ENCODE measurements around the gene PCDHA1. TPM values are rescaled to one million over a fixed set of nuclear protein-coding genes. Genes with fewer than 3 reads are reported as not detected.
"Not testable (repeated sequence)": the region's sequence is repeated elsewhere in the genome, so short reads cannot be mapped to it uniquely, and the experiment has no call there.

Gene PCDHA1
- total RNA-seq, 1 donor from 2014 or later: not detected

DNA sequence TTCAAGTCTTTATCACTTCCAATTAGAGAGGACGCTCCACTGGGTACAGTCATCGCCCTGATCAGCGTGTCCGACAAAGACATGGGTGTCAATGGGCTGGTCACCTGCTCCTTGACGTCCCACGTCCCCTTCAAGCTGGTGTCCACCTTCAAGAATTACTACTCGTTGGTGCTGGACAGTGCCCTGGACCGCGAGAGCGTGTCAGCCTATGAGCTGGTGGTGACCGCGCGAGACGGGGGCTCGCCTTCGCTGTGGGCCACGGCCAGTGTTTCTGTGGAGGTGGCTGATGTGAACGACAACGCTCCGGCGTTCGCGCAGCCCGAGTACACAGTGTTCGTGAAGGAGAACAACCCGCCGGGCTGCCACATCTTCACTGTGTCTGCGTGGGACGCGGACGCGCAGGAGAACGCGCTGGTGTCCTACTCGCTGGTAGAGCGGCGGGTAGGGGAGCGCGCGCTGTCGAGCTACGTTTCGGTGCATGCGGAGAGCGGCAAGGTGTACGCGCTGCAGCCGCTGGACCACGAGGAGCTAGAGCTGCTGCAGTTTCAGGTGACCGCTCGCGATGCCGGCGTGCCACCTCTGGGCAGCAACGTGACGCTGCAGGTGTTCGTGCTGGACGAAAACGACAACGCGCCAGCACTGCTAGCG lies 22.4 kb downstream of the PCDHA1 start:
- DNase-seq: not testable (repeated sequence)

DNA sequence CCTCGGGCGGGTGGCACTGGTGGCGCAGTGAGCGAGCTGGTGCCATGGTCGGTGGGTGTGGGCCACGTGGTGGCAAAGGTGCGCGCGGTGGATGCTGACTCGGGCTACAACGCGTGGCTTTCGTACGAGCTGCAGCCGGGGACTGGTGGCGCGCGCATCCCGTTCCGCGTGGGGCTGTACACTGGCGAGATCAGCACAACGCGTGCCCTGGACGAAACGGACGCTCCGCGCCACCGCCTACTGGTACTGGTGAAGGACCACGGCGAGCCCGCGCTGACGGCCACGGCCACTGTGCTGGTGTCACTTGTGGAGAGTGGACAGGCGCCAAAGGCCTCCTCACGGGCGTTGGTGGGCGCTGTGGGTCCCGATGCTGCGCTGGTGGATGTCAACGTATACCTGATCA lies 22.9 kb downstream of the PCDHA1 start:
- DNase-seq: no peak

DNA sequence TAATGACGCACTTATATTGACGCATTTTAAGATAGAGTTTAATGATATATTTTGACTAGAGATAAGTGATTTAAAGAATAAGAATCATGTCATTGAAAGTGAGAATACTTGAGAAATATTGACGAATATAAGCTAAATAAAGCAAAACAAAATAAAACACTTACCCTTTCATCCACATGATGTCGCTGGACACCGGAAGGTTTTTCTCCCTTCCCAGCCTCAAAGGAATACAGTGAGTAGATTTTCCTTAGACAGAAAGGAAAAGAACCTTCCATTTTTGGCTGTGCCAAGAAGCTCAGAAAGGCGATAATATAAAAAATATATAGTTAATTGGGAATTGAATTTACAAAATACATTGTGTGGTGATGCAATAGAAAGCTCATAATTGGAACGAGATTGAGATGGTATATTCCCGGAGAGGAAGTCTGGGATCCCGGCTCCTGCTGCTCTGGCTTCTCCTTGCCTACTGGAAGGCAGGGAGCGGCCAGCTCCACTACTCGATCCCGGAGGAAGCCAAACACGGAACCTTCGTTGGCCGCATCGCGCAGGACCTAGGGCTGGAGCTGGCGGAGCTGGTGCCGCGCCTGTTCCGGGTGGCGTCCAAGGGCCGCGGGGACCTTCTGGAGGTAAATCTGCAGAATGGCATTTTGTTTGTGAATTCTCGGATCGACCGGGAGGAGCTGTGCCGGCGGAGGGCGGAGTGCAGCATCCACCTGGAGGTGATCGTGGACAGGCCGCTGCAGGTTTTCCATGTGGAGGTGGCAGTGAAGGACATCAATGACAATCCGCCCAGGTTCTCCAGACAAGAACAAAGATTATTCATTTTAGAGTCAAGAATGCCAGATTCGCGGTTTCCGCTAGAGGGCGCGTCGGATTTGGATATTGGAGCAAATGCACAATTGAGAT lies 35.7 kb downstream of the PCDHA1 start, which contains the start of gene PCDHA5:
TSS of gene PCDHA5 (plus strand) at position 239 of the 906 bp plus-strand sequence.
- DNase-seq: no peak

DNA sequence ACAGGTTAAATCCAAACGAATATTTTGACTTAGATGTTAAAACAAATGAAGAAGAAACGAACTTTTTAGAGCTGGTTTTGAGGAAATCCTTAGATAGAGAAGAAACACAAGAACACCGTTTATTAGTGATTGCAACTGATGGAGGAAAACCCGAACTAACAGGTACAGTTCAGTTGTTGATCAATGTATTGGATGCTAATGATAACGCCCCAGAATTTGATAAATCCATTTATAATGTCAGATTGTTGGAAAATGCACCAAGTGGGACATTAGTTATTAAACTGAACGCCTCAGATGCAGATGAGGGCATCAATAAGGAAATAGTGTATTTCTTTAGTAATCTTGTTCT lies 36.3 kb downstream of the PCDHA1 start:
- no peak for DNase-seq

DNA sequence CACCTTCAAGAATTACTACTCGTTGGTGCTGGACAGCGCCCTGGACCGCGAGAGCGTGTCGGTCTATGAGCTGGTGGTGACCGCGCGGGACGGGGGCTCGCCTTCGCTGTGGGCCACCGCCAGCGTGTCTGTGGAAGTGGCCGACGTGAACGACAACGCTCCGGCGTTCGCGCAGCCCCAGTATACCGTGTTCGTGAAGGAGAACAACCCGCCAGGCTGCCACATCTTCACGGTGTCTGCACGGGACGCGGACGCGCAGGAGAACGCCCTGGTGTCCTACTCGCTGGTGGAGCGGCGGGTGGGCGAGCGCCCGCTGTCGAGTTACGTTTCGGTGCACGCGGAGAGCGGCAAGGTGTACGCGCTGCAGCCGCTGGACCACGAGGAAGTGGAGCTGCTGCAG lies 37.0 kb downstream of the PCDHA1 start:
- not testable (repeated sequence) for DNase-seq

DNA sequence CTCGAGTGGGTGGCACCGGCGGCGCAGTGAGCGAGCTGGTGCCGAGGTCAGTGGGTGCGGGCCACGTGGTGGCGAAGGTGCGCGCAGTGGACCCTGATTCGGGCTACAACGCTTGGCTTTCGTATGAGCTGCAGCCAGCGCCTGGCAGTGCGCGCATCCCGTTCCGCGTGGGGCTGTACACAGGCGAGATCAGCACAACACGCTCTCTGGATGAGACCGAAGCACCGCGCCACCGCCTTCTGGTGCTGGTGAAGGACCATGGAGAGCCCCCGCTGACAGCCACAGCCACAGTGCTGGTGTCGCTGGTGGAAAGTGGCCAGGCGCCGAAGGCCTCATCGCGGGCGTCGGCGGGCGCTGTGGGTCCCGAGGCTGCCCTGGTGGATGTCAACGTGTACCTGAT lies 37.5 kb downstream of the PCDHA1 start:
- no peak for DNase-seq

DNA sequence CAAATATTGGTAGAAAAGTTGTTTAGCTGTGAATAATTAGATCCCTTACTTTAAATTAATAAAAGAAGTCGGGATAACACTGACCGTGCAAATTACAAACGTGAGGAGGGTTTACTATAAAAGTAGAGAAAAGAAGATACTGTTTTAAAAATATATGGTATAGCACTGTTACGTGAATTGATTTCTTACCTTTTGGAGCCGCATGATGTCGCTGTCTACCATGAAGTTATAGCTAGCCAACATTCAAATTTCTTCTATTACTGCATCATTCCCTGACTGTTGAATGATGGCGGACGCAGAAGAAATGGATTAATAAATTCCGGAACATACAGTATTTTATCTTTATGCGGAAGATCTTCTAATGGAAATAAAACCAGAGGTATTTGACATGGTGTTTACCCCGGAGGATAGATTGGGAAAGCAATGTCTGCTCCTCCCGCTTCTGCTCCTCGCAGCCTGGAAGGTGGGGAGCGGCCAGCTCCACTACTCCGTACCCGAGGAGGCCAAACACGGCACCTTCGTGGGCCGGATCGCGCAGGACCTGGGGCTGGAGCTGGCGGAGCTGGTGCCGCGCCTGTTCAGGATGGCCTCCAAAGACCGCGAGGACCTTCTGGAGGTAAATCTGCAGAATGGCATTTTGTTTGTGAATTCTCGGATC lies 41.9 kb downstream of the PCDHA1 start, which contains the start of gene PCDHA6:
TSS of gene PCDHA6 (plus strand) at position 257 of the 658 bp plus-strand sequence. CDS start at position 389, 132 bp downstream.
- no peak for DNase-seq

DNA sequence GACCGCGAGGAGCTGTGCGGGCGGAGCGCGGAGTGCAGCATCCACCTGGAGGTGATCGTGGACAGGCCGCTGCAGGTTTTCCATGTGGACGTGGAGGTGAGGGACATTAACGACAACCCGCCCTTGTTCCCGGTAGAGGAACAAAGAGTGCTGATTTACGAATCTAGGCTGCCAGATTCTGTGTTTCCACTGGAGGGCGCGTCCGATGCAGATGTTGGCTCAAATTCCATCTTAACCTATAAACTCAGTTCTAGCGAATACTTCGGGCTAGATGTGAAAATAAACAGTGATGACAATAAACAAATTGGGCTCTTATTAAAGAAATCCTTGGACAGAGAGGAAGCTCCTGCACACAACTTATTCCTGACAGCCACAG lies 42.4 kb downstream of the PCDHA1 start:
- no peak for DNase-seq

DNA sequence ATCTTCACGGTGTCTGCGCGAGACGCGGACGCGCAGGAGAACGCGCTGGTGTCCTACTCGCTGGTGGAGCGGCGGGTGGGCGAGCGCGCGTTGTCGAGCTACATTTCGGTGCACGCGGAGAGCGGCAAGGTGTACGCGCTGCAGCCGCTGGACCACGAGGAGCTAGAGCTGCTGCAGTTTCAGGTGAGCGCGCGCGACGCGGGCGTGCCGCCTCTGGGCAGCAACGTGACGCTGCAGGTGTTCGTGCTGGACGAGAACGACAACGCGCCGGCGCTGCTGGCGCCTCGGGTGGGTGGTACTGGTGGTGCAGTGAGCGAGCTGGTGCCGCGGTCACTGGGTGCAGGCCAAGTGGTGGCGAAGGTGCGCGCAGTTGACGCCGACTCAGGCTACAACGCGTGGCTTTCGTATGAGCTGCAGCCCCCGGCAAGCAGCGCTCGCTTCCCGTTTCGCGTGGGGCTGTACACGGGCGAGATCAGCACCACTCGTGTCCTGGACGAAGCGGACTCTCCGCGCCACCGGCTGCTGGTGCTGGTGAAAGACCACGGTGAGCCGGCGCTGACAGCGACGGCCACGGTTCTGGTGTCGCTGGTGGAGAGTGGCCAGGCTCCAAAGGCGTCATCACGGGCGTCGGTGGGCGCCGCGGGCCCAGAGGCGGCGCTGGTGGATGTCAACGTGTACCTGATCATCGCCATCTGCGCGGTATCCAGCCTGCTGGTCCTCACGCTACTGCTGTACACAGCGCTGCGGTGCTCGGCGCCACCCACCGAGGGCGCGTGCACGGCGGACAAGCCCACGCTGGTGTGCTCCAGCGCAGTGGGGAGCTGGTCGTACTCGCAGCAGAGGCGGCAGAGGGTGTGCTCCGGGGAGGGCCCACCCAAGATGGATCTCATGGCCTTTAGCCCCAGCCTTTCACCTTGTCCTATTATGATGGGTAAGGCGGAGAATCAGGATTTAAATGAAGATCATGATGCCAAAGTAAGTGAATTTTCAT lies 43.9 kb downstream of the PCDHA1 start:
- not testable (repeated sequence) for DNase-seq

DNA sequence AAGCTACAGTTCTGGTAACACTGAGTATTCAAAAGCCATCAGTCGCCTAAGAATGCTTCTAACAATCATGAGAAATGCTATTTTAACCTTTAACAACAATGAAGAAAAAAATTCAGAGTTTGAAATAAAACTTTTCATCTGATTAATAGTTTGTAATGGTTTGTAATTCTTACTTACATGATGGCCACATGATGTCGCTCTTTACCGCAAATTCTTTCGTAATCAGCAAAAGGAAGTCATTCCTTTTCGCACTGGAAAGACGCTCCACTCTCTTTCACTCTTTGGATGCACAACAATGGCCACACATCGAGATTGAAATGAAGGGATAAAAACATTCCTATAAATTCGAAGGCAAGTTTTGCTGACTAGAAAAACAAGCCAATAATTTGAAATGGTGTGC lies 48.1 kb downstream of the PCDHA1 start, which contains the start of gene PCDHA7:
TSS of gene PCDHA7 (plus strand) at position 277 of the 400 bp plus-strand sequence. CDS start at position 392, 115 bp downstream.
- no peak for DNase-seq

DNA sequence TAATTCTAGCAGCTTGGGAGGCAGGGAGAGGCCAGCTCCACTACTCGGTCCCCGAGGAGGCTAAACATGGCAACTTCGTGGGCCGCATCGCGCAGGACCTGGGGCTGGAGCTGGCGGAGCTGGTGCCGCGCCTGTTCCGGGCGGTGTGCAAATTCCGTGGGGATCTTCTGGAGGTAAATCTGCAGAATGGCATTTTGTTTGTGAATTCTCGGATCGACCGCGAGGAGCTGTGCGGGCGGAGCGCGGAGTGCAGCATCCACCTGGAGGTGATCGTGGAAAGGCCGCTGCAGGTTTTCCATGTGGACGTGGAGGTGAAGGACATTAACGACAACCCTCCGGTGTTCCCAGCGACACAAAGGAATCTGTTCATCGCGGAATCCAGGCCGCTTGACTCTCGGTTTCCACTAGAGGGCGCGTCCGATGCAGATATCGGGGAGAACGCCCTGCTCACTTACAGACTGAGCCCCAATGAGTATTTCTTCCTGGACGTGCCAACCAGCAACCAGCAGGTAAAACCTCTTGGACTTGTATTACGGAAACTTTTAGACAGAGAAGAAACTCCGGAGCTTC lies 48.6 kb downstream of the PCDHA1 start:
- DNase-seq: not testable (repeated sequence)

DNA sequence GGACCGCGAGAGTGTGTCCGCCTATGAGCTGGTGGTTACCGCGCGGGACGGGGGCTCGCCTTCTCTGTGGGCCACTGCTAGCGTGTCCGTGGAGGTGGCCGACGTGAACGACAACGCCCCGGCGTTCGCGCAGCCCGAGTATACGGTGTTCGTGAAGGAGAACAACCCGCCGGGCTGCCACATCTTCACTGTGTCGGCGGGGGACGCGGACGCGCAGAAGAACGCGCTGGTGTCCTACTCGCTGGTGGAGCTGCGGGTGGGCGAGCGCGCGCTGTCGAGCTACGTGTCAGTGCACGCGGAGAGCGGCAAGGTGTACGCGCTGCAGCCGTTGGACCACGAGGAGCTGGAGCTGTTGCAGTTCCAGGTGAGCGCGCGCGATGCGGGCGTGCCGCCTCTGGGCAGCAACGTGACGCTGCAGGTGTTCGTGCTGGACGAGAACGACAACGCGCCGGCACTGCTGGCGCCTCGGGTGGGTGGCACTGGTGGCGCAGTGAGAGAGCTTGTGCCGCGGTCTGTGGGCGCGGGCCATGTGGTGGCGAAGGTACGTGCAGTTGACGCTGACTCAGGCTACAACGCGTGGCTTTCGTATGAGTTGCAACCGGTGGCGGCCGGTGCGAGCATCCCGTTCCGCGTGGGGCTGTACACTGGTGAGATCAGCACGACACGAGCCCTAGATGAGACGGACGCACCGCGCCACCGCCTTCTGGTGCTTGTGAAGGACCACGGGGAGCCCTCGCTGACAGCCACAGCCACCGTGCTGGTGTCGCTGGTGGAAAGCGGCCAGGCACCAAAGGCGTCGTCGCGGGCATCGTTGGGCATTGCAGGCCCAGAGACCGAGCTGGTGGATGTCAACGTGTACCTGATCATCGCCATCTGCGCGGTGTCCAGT lies 49.9 kb downstream of the PCDHA1 start:
- no peak for DNase-seq

DNA sequence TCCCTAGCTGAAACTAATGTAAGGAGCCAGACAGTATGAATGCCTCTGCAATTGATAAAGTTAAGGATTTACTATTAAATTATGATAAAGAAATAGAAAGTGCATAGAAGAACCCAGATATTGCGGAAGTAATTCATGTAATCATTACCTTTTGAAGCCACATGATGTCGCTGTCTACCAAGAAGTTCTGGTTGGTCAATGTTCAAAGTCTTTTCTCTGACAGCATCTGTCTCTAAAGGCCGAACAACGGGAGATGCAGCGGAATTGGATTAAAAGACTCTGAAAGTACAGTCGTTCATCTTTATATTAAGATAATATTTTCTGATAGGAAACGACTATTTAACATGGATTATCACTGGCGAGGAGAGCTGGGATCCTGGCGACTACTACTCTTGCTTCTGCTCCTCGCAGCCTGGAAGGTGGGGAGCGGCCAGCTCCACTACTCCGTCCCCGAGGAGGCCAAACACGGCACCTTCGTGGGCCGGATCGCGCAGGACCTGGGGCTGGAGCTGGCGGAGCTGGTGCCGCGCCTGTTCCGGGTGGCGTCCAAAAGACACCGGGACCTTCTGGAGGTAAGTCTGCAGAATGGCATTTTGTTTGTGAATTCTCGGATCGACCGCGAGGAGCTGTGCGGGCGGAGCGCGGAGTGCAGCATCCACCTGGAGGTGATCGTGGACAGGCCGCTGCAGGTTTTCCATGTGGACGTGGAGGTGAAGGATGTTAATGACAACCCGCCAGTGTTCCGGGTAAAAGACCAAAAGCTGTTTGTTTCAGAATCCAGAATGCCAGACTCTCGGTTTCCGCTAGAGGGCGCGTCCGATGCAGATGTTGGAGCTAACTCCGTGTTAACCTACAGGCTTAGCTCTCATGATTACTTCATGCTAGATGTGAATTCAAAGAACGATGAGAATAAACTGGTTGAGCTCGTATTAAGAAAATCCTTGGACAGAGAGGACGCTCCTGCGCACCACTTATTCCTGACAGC lies 55.3 kb downstream of the PCDHA1 start, which contains the start of gene PCDHA8:
TSS of gene PCDHA8 (plus strand) at position 210 of the 985 bp plus-strand sequence. CDS start at position 345, 135 bp downstream.
- DNase-seq: no peak

DNA sequence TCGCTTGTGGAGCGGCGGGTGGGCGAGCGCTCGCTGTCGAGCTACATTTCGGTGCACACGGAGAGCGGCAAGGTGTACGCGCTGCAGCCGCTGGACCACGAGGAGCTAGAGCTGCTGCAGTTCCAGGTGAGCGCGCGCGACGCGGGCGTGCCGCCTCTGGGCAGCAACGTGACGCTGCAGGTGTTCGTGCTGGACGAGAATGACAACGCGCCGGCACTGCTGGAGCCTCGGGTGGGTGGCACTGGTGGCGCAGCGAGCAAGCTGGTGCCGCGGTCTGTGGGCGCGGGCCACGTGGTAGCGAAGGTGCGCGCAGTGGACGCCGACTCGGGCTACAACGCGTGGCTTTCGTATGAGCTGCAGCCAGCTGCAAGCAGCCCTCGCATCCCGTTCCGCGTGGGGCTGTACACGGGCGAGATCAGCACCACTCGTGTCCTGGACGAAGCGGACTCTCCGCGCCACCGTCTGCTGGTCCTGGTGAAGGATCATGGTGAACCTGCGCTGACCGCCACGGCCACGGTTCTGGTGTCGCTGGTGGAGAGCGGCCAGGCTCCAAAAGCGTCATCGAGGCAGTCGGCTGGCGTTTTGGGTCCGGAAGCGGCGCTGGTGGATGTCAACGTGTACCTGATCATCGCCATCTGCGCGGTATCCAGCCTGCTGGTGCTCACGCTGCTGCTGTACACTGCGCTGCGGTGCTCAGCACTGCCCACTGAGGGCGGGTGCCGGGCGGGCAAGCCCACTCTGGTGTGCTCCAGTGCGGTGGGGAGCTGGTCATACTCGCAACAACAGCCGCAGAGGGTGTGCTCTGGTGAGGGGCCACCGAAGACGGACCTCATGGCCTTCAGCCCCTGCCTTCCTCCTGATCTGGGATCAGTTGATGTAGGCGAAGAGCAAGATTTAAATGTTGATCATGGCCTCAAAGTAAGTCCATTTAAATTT lies 57.1 kb downstream of the PCDHA1 start:
- DNase-seq: no peak

DNA sequence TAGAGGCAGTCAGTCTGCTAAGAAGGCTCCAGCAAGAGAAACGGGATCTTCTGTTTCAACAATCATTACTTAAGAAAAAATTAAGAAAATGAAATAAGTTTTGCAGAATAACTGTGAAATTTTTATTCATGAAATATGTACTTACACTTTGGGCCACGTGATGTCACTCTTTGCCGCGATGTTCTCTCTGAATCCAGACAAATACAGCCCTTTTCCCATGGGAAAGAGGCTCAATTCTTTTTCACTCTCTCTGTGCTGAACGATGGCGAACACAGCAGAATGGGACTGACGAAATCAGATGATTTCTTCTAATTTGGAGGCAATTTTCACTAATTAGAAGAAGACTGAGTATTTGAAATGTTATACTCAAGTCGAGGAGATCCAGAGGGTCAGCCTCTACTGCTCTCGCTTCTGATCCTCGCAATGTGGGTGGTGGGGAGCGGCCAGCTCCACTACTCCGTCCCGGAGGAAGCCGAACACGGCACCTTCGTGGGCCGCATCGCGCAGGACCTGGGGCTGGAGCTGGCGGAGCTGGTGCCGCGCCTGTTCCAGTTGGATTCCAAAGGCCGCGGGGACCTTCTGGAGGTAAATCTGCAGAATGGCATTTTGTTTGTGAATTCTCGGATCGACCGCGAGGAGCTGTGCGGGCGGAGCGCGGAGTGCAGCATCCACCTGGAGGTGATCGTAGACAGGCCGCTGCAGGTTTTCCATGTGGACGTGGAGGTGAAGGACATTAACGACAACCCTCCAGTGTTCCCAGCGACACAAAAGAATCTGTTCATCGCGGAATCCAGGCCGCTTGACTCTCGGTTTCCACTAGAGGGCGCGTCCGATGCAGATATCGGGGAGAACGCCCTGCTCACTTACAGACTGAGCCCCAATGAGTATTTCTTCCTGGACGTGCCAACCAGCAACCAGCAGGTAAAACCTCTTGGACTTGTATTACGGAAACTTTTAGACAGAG lies 62.5 kb downstream of the PCDHA1 start, which contains the start of gene PCDHA9:
TSS of gene PCDHA9 (plus strand) at position 244 of the 964 bp plus-strand sequence. CDS start at position 358, 114 bp downstream.
- DNase-seq: not testable (repeated sequence)
